Suprapubic skin (tissue), 4 donors: Measurements from ENCODE around the gene THNSL1.

Source experiments
- CTCF ChIP-seq, 2 donors: fragments of 200-600 bp in 1 of 2; fragments of 450-650 bp in 1 of 2; sonication (generic) in 1 of 2; IDR thresholded peaks; one replicate each; pipeline ENCODE4 v1.5.1; 2016 to 2019; ENCODE audit warnings: antibody characterized with exemption in 2 of 2, mild to moderate bottlenecking in 1 of 2, moderate library complexity in 1 of 2
- EP300 ChIP-seq: sonication (generic); formaldehyde crosslinking; IDR thresholded peaks from one replicate; pipeline ENCODE4 v1.6.1; 2017; ENCODE audit warnings: antibody characterized with exemption
- POLR2A ChIP-seq, 2 donors: fragments of 450-650 bp; IDR thresholded peaks; one replicate each; pipeline ENCODE4 v1.6.1; 2017; ENCODE audit warnings: antibody characterized with exemption in 2 of 2, mild to moderate bottlenecking in 2 of 2, moderate library complexity in 2 of 2
- POLR2AphosphoS5 ChIP-seq, 3 donors: sonication (generic); formaldehyde crosslinking; IDR thresholded peaks; one replicate each; pipeline ENCODE4 v1.6.1; 2017; ENCODE audit warnings: antibody characterized with exemption in 3 of 3

GRCh38 chr10:24988831-24989640 lies 27.4 kb upstream of the THNSL1 start:
- TF ChIP-seq POLR2AphosphoS5 (IDR thresholded peaks at IDR 0.05) (no peak), POLR2A (IDR thresholded peaks at IDR 0.05) (no peak), CTCF (IDR thresholded peaks at IDR 0.05) (no peak), EP300 (no peak)
